HL-60 (cell line): ENCODE data around the gene CLECL1.

Experiments used
- DNase-seq, 2 experiments: peaks; one replicate each; pipeline ENCODE4 v3.0.0-alpha.2; 2010 to 2020; ENCODE audit warnings: low read depth in 1 of 2, low spot score in 1 of 2
- H3K27ac ChIP-seq: fragments of 250-450 bp; sonication (Bioruptor Pico); replicated peaks from 2 replicates; pipeline ENCODE4 v1.5.1; 2020; ENCODE audit warnings: mild to moderate bottlenecking, moderate library complexity
- H3K27me3 ChIP-seq: fragments of 250-450 bp; sonication (Bioruptor Pico); 2 replicates; pipeline ENCODE4 v1.5.1; 2021; ENCODE audit warnings: mild to moderate bottlenecking, moderate library complexity; ENCODE audit not compliant: insufficient read depth, poor library complexity, severe bottlenecking
- H3K4me3 ChIP-seq: replicated peaks from 2 replicates; pipeline ENCODE4 v1.5.1; 2011; ENCODE audit warnings: mild to moderate bottlenecking, control low read depth, low read length; ENCODE audit not compliant: insufficient read depth
- CTCF ChIP-seq: IDR thresholded peaks from one replicate; pipeline ENCODE4 v1.5.1; 2011; ENCODE audit warnings: low read length, control low read depth, inconsistent platforms; ENCODE audit not compliant: insufficient read depth
- GABPA ChIP-seq: IDR thresholded peaks from 2 replicates; pipeline ENCODE4 v1.6.1; 2012; ENCODE audit warnings: low read depth
- POLR2AphosphoS5 ChIP-seq: IDR thresholded peaks from 2 replicates; pipeline ENCODE4 v1.6.1; 2012; ENCODE audit warnings: low read depth
- REST ChIP-seq: IDR thresholded peaks from 2 replicates; pipeline ENCODE4 v1.6.1; 2012; ENCODE audit warnings: low read depth; ENCODE audit not compliant: insufficient replicate concordance
- SPI1 ChIP-seq: IDR thresholded peaks from 2 replicates; pipeline ENCODE4 v1.6.1; 2012; ENCODE audit warnings: low read depth, mild to moderate bottlenecking, borderline replicate concordance
- long read RNA-seq: library from polyadenylated mRNA; unstranded; transcript quantifications from one replicate; pipeline ENCODE4 v2.0.0, GENCODE V29; 2020

The CLECL1 gene
- long read RNA-seq = 0 reads

- TF ChIP-seq POLR2AphosphoS5 (no peak), SPI1 (peak; percentile 98)
- no peak within 1 kb of the TSS for H3K4me3 ChIP-seq
- H3K27ac ChIP-seq = peak within 1 kb of the TSS; percentile 29
- H3K27me3 ChIP-seq = no peaks in the 10 kb centered on the region
- DNase-seq = no peak
Observed at GRCh38 chr12:9732921-9733461, at the start of gene CLECL1. Gene CLECL1 (minus strand): TSS chr12:9733097.

GRCh38 chr12:9781360-9781759, 48.5 kb upstream of the CLECL1 start:
- H3K27ac ChIP-seq = no peak overlapping the region
- H3K4me3 ChIP-seq = no peak overlapping the region
- no peaks in the 10 kb centered on the region for H3K27me3 ChIP-seq
- TF ChIP-seq REST (no peak), SPI1 (no peak), CTCF (no peak)
- no peak for DNase-seq

- TF ChIP-seq CTCF (no peak), SPI1 (no peak), POLR2AphosphoS5 (no peak), GABPA (no peak), REST (no peak)
- no peak overlapping the region for H3K27ac ChIP-seq
- no peaks in the 10 kb centered on the region for H3K27me3 ChIP-seq
- DNase-seq = no peak
- H3K4me3 ChIP-seq = no peak overlapping the region
Observed at GRCh38 chr12:9779209-9779608, 46.3 kb upstream of the CLECL1 start.

- H3K27ac ChIP-seq = no peak overlapping the region
- H3K4me3 ChIP-seq = no peak overlapping the region
- DNase-seq = no peak
- no peak for TF ChIP-seq POLR2AphosphoS5
- no peak for TF ChIP-seq CTCF
- TF ChIP-seq SPI1 = no peak
- TF ChIP-seq REST = no peak
- no peak for TF ChIP-seq GABPA
- no peaks in the 10 kb centered on the region for H3K27me3 ChIP-seq
Observed at GRCh38 chr12:9776781-9777180, 43.9 kb upstream of the CLECL1 start.
